NCI-H526 treated with DMSO at 0.1 percent for 48 hours (cell line): ENCODE results near the gene SRMS.

Source experiments
- DNase-seq: peaks from one replicate; lab custom pipeline; 2025; lab: John Stamatoyannopoulos, UW

Gene SRMS

GRCh38 chr20:63552481-63553249 lies 5.1 kb upstream of the SRMS start:
- DNase-seq: no peak

- DNase-seq: no peak
Observed at GRCh38 chr20:63551068-63551467, 3.5 kb upstream of the SRMS start.

GRCh38 chr20:63549679-63550282 lies 2.2 kb upstream of the SRMS start:
- DNase-seq: no peak

GRCh38 chr20:63549019-63549418 lies 1.5 kb upstream of the SRMS start:
- no peak for DNase-seq

- no peak for DNase-seq
Observed at GRCh38 chr20:63548542-63548941, 993 bp upstream of the SRMS start.

- DNase-seq: no peak
Observed at GRCh38 chr20:63546956-63547724, 409 bp downstream of the SRMS start.

- no peak for DNase-seq
Observed at GRCh38 chr20:63546256-63546955, 1.1 kb downstream of the SRMS start.

- no peak for DNase-seq
Observed at GRCh38 chr20:63545814-63546213, 1.7 kb downstream of the SRMS start.

GRCh38 chr20:63544958-63545516 lies 2.5 kb downstream of the SRMS start:
- no peak for DNase-seq

- DNase-seq: no peak
Observed at GRCh38 chr20:63544241-63544957, 3.1 kb downstream of the SRMS start.

GRCh38 chr20:63543733-63544132 lies 3.8 kb downstream of the SRMS start:
- DNase-seq: no peak

- no peak for DNase-seq
Observed at GRCh38 chr20:63543131-63543530, 4.4 kb downstream of the SRMS start.

- DNase-seq: no peak
Observed at GRCh38 chr20:63542696-63543095, 4.9 kb downstream of the SRMS start.

GRCh38 chr20:63542031-63542559 lies 5.5 kb downstream of the SRMS start:
- no peak for DNase-seq

- DNase-seq: no peak
Observed at GRCh38 chr20:63541371-63541770, 6.2 kb downstream of the SRMS start.

GRCh38 chr20:63540417-63541186 lies 6.9 kb downstream of the SRMS start:
- DNase-seq: no peak

GRCh38 chr20:63539441-63540370 lies 7.8 kb downstream of the SRMS start:
- DNase-seq: no peak

- DNase-seq: no peak
Observed at GRCh38 chr20:63539092-63539430, 8.5 kb downstream of the SRMS start.
